ENCODE data around the gene ERCC6L2. TPM values are rescaled to one million over a fixed set of nuclear protein-coding genes. Genes with fewer than 3 reads are reported as not detected.

Gene ERCC6L2
- total RNA-seq, 2 donors from 2014 or later, result 21.5 to 36.4 TPM

DNA sequence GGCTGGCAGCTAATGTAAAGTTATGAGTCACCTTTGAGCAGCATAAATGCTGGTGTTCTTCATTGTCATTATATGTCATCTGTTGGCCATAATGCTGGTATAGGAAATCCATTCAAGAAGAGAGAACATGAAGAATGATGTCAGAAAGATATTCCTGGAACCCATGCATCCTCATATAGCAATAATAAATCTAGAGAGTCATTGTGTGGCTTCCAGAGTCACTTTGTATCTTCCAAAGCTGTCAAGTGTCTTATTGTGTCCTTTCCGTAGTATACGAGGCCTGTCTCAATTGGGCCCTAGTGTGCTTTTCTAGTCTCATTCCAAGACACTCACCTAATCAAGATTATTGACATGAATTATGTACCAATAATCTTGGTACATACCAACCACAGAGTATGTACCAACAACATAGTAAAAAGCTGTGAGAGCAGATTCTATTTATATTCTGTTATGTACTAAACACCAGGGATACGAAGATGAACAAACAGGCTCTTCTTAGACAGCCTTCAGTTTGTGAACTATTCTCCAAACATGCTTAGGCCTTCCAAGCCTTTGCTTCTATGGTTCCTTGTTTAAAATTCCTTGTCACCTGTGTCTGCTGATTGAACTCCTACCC, 110.1 kb downstream of the ERCC6L2 start:
- Histone ChIP-seq H3K4me1 (no peaks in the 10 kb centered on the region), H3K27ac (no peak overlapping the region), H3K9me3 (no peaks in the 10 kb centered on the region), H3K27me3 (no peaks in the 10 kb centered on the region), H3K9ac (ENCODE audit: low read depth in 2 of 2, low read length in 2 of 2) (no peak overlapping the region), H3K4me3 (no peak overlapping the region), H3K36me3 (no peaks in the 10 kb centered on the region)
- intact Hi-C loops (cut with DNase I), result no loop called here
- TF ChIP-seq, protein P1, sequence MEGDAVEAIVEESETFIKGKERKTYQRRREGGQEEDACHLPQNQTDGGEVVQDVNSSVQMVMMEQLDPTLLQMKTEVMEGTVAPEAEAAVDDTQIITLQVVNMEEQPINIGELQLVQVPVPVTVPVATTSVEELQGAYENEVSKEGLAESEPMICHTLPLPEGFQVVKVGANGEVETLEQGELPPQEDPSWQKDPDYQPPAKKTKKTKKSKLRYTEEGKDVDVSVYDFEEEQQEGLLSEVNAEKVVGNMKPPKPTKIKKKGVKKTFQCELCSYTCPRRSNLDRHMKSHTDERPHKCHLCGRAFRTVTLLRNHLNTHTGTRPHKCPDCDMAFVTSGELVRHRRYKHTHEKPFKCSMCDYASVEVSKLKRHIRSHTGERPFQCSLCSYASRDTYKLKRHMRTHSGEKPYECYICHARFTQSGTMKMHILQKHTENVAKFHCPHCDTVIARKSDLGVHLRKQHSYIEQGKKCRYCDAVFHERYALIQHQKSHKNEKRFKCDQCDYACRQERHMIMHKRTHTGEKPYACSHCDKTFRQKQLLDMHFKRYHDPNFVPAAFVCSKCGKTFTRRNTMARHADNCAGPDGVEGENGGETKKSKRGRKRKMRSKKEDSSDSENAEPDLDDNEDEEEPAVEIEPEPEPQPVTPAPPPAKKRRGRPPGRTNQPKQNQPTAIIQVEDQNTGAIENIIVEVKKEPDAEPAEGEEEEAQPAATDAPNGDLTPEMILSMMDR (IDR thresholded peaks at IDR 0.05), result no peak
- DNase-seq, result no peak

DNA sequence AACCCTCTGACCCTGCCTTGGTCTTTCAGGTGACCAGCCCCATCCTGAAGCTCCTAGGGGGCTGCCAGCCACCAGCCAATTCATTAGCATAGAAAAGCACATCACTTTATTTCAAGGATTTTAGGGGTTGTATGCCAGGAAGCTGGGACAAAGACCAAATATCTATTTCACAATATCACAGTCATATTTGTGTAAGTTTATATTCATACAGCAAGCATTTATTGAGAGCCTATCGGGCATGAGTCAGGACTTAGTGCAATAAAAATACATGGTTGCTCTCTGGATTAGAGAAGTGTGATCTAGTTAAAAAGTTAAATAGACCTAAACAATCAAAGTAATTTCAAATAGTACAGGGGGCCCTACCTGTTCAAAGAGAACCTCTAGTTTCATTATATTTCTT, 113.8 kb downstream of the ERCC6L2 start:
- Histone ChIP-seq H3K27me3 (no peaks in the 10 kb centered on the region), H3K9ac (ENCODE audit: low read depth in 2 of 2, low read length in 2 of 2) (no peak overlapping the region), H3K4me1 (no peaks in the 10 kb centered on the region), H3K9me3 (no peaks in the 10 kb centered on the region), H3K27ac (no peak overlapping the region), H3K36me3 (no peaks in the 10 kb centered on the region), H3K4me3 (no peak overlapping the region)
- intact Hi-C loops (cut with DNase I), result no loop called here
- TF ChIP-seq, protein P1 (IDR thresholded peaks at IDR 0.05), result no peak
- no peak for DNase-seq

DNA sequence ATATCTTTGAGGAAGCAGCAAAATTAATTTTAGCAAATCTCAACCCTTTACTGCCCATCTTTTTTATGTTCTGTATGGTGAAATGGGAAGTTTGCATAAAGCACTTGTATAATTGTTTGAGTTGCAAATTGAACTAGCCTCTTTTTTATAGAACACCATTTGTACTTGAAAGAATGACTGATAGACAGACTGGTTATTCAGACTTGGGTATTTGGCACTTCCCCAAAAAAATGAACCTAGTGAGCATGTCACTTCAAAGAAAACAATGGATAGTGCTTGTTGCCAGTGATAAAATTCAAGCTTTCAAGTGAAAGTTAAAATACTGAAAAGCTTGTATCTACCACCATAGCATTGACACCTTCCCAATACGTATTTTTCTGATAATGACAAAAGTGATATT, 115.8 kb downstream of the ERCC6L2 start:
- no peaks in the 10 kb centered on the region for H3K36me3 ChIP-seq
- intact Hi-C loops (cut with DNase I), result no loop called here
- no peak overlapping the region for H3K4me3 ChIP-seq
- no peaks in the 10 kb centered on the region for H3K4me1 ChIP-seq
- no peak for DNase-seq
- no peak overlapping the region for H3K27ac ChIP-seq
- TF ChIP-seq, protein P1 (IDR thresholded peaks at IDR 0.05), result no peak
- no peaks in the 10 kb centered on the region for H3K9me3 ChIP-seq
- H3K27me3 ChIP-seq, result no peaks in the 10 kb centered on the region
- H3K9ac ChIP-seq (ENCODE audit: low read depth in 2 of 2, low read length in 2 of 2), result no peak overlapping the region

DNA sequence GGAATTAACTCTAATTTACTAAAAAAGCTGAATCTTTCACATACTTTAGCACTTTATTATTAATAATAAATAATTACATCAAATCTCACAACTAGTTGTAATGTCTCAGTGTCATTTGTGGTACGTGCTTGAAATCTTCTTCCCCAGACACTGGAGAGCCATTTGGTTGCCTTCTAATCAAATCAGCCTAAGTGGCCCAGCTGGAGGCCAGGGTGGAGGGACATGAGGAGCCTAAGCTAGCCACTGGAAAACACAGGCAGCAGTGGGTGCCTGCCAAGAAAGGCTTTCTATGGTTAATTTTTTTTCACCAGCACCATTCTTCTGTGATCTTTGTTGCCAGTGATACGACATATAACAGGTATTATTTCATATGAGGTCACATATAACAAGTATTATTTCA, 117.0 kb downstream of the ERCC6L2 start:
- H3K27me3 ChIP-seq, result no peaks in the 10 kb centered on the region
- H3K36me3 ChIP-seq, result no peaks in the 10 kb centered on the region
- no peak for DNase-seq
- H3K27ac ChIP-seq, result no peak overlapping the region
- no peak overlapping the region for H3K9ac ChIP-seq (ENCODE audit: low read depth in 2 of 2, low read length in 2 of 2)
- no peaks in the 10 kb centered on the region for H3K4me1 ChIP-seq
- intact Hi-C loops (cut with DNase I), result no loop called here
- TF ChIP-seq, protein P1 (IDR thresholded peaks at IDR 0.05), result no peak
- no peak overlapping the region for H3K4me3 ChIP-seq
- H3K9me3 ChIP-seq, result no peaks in the 10 kb centered on the region

DNA sequence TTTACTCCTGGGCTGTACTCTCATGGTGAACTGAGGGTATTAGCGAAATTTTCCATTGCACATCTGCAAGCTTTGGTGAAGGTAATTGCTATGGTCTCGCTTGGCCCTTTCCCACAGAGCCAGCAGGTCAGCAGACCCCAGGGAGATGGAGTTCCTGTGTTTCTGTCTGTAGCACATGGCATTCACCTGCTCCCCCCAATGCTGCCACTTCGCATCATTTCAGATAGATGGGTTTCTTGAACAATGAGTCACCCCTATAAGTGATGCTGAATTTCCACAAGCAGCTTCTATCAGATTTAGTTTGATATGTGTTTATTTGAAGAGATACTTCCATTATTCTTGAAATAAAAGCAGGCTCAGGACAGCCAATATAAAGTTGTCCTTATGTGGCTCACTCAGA, 117.8 kb downstream of the ERCC6L2 start:
- TF ChIP-seq, protein P1 (IDR thresholded peaks at IDR 0.05), result no peak
- DNase-seq, result no peak

More for the DNA sequence above, 117.8 kb downstream of the ERCC6L2 start:
- Histone ChIP-seq H3K9me3 (no peaks in the 10 kb centered on the region), H3K9ac (ENCODE audit: low read depth in 2 of 2, low read length in 2 of 2) (no peak overlapping the region), H3K27ac (no peak overlapping the region), H3K27me3 (no peaks in the 10 kb centered on the region), H3K36me3 (no peaks in the 10 kb centered on the region), H3K4me3 (no peak overlapping the region), H3K4me1 (no peaks in the 10 kb centered on the region)
- intact Hi-C loops (cut with DNase I), result no loop called here

Data from colonic mucosa (tissue), 4 donors.